K562 (cell line): ENCODE data around the gene CD164L2. TPM values are rescaled to one million over a fixed set of nuclear protein-coding genes. Genes with fewer than 3 reads are reported as not detected.

Experiments used
- ARID1B ChIP-seq: fragments of 450-650 bp; IDR thresholded peaks from 2 replicates; pipeline ENCODE4 v1.6.1; 2016; ENCODE audit warnings: antibody characterized with exemption, mild to moderate bottlenecking, inconsistent platforms
- CBX5 ChIP-seq: IDR thresholded peaks from 2 replicates; pipeline ENCODE4 v1.6.1; 2014; ENCODE audit warnings: low read depth, borderline replicate concordance
- CSDE1 ChIP-seq, 2 experiments: fragments of 450-650 bp; IDR thresholded peaks; 2 replicates each; pipeline ENCODE4 v1.6.1; 2016; ENCODE audit warnings: mild to moderate bottlenecking in 1 of 2
- EP400 ChIP-seq: fragments of 450-650 bp; IDR thresholded peaks from 2 replicates; pipeline ENCODE4 v1.6.1; 2017; ENCODE audit warnings: antibody characterized with exemption, mild to moderate bottlenecking, moderate library complexity
- ETV5 ChIP-seq: sonication (generic); formaldehyde crosslinking; IDR thresholded peaks from 2 replicates; pipeline ENCODE4 v1.4.0; 2020; ENCODE audit warnings: low read depth, mild to moderate bottlenecking, missing genetic modification reagents
- GABPB2 ChIP-seq: fragments of 250-450 bp; sonication (Bioruptor Pico); conservative IDR thresholded peaks from 2 replicates; pipeline ENCODE4 v1.5.1; 2021; ENCODE audit warnings: mild to moderate bottlenecking
- MEIS2 ChIP-seq: fragments of 450-650 bp; IDR thresholded peaks from 2 replicates; pipeline ENCODE4 v1.6.1; 2014; ENCODE audit warnings: mild to moderate bottlenecking; ENCODE audit not compliant: partially characterized antibody
- MTA1 ChIP-seq: fragments of 450-650 bp; IDR thresholded peaks from 2 replicates; pipeline ENCODE4 v1.6.1; 2017; ENCODE audit warnings: borderline replicate concordance
- NCOA1 ChIP-seq: fragments of 450-650 bp; IDR thresholded peaks from 2 replicates; pipeline ENCODE4 v1.6.1; 2016; ENCODE audit warnings: low read depth
- NR1H2 ChIP-seq: sonication (generic); formaldehyde crosslinking; IDR thresholded peaks from 2 replicates; pipeline ENCODE4 v1.4.0; 2020; ENCODE audit warnings: mild to moderate bottlenecking, missing genetic modification reagents
- RBM25 ChIP-seq: fragments of 200-400 bp; formaldehyde crosslinking; IDR thresholded peaks from 2 replicates; pipeline ENCODE4 v1.6.1; 2018; ENCODE audit warnings: low read length, low read depth, moderate library complexity; ENCODE audit not compliant: severe bottlenecking
- SETDB1 ChIP-seq: IDR thresholded peaks from one replicate; pipeline ENCODE4 v1.6.1; 2012; ENCODE audit warnings: low read length, control low read depth, inconsistent platforms
- TAL1 ChIP-seq: fragments of 450-650 bp; IDR thresholded peaks from 2 replicates; pipeline ENCODE4 v1.6.1; 2016; ENCODE audit warnings: mild to moderate bottlenecking
- TBL1XR1 ChIP-seq, 2 experiments: IDR thresholded peaks; 2 replicates each; pipeline ENCODE4 v1.6.1; 2012; ENCODE audit warnings: improper control_type of control experiment in 2 of 2, low read length in 2 of 2, mild to moderate bottlenecking in 1 of 2
- ZBTB2 ChIP-seq: fragments of 450-650 bp; IDR thresholded peaks from 2 replicates; pipeline ENCODE4 v1.6.1; 2016; ENCODE audit warnings: antibody characterized with exemption
- ZFP30 ChIP-seq: fragments of 250-450 bp; sonication (Bioruptor Pico); IDR thresholded peaks from 2 replicates; pipeline ENCODE4 v1.8.0; 2022; ENCODE audit warnings: moderate library complexity, mild to moderate bottlenecking, inconsistent platforms, borderline replicate concordance
- ZKSCAN8 ChIP-seq: fragments of 200-800 bp; sonication (Bioruptor generic); IDR thresholded peaks from 2 replicates; pipeline ENCODE4 v1.6.1; 2016; ENCODE audit warnings: missing genetic modification characterization, missing compliant biosample characterization
- ZNF174 ChIP-seq: fragments of 250-450 bp; sonication (Bioruptor Pico); IDR thresholded peaks from 2 replicates; pipeline ENCODE4 v1.4.0; 2020; ENCODE audit warnings: mild to moderate bottlenecking
- ZNF780A ChIP-seq: fragments of 250-450 bp; sonication (Bioruptor Pico); IDR thresholded peaks from 2 replicates; pipeline ENCODE4 v1.5.0; 2021; ENCODE audit warnings: mild to moderate bottlenecking
- polyA plus RNA-seq, 8 experiments: library from polyadenylated mRNA; depleted of rRNA in 4 of 8; stranded (reverse) in 5 of 8; unstranded in 3 of 8; fragments of >200 nt; fragmentation: Nextera tagmentation in 2 of 8; fragmentation: Illumina TruSeq in 1 of 8; extraction: Ambion mirVana in 2 of 8; extraction: Trizol in 1 of 8; gene quantifications; 2 replicates each; pipeline versions ENCODE4 v1.2.1 to v1.2.3, GENCODE V29; 2011 to 2014; ENCODE audit warnings: inconsistent platforms in 1 of 8, missing spikeins in 1 of 8
- total RNA-seq, 7 experiments: library from RNA; depleted of rRNA in 6 of 7; stranded (reverse); fragments of >200 nt in 6 of 7; fragmentation: Illumina TruSeq in 2 of 7; extraction: Trizol in 2 of 7; gene quantifications; 2 replicates each; pipeline versions ENCODE4 v1.2.1 to v1.2.3, GENCODE V29; 2011 to 2021; ENCODE audit warnings: low replicate concordance in 1 of 7
- TF ChIP-seq, protein P1 (sequence below): sonication (generic); formaldehyde crosslinking; IDR thresholded peaks from 2 replicates; pipeline ENCODE4 v1.8.0; 2023; ENCODE audit warnings: missing genetic modification reagents, mild to moderate bottlenecking, borderline replicate concordance
- TF ChIP-seq, protein P2 (sequence below): fragments of 450-650 bp; IDR thresholded peaks from 2 replicates; pipeline ENCODE4 v1.6.1; 2017; ENCODE audit warnings: antibody characterized with exemption

Gene CD164L2
- total and polyA plus RNA-seq, 9 of the 15 experiments (the other 6 are each of a cell fraction or from before 2014, with no cell fraction given), result 0.08 to 0.92 (median 0.38) TPM; not detected in 1

DNA sequence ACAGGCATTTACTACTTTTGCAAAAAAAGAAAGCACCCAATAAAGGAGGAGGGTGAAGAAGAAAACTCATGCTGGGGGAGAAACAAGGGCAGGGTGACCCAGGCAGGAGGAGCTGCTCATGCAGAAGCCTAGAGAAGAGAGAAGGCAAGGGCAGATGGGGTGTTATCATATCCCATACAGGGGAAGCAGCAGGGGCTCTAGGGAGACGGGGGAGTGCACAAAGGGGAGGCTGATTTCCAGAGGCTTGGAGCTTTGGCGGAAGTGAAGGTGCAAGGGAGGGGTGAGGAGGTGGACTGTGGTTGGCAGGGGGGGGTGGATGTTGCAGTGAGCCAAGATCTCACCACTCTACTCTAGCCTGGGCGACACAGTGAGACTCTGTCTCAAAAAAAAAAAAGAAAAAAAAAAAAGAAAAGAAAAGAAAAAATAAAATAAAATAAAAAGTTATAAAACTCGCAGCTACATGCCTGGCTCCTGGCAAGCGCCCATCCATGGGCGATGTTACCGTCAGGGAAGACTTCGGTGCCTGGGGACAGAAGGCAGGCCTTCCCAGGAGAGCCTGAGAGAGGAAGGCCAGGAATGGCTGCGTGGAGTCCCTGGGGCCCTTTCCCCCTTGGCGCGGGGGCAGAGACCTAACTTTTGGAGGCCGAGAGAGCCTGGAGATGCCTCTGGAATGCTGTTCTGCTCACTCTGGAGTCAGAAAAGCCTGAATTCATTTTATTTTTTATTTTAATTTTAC lies 5.2 kb downstream of the CD164L2 start (continued):
- TF ChIP-seq CBX5 (no peak), NCOA1 (no peak), ETV5 (peak; percentile 50; the same call in 1 of the 2 replicates), RBM25 (no peak), ZNF780A (CRISPR knock-in tag) (no peak), MEIS2 (no peak), SETDB1 (no peak), GABPB2 (no peak), TBL1XR1 (IDR thresholded peaks at IDR 0.05; ENCODE audit: low read length in 2 of 2) (no peak), ZNF174 (CRISPR knock-in tag) (no peak), MTA1 (no peak), EP400 (no peak), NR1H2 (no peak), ZFP30 (CRISPR knock-in tag) (no peak), TAL1 (0 out of 2 replicates have a peak, but pooled peaks have one; percentile 20), ARID1B (peak; percentile 68), ZBTB2 (peak; percentile 14; the same call in 1 of the 2 replicates), ZKSCAN8 (CRISPR knock-in tag) (no peak), CSDE1 (IDR thresholded peaks at IDR 0.05) (no peak)
- TF ChIP-seq, protein P1, sequence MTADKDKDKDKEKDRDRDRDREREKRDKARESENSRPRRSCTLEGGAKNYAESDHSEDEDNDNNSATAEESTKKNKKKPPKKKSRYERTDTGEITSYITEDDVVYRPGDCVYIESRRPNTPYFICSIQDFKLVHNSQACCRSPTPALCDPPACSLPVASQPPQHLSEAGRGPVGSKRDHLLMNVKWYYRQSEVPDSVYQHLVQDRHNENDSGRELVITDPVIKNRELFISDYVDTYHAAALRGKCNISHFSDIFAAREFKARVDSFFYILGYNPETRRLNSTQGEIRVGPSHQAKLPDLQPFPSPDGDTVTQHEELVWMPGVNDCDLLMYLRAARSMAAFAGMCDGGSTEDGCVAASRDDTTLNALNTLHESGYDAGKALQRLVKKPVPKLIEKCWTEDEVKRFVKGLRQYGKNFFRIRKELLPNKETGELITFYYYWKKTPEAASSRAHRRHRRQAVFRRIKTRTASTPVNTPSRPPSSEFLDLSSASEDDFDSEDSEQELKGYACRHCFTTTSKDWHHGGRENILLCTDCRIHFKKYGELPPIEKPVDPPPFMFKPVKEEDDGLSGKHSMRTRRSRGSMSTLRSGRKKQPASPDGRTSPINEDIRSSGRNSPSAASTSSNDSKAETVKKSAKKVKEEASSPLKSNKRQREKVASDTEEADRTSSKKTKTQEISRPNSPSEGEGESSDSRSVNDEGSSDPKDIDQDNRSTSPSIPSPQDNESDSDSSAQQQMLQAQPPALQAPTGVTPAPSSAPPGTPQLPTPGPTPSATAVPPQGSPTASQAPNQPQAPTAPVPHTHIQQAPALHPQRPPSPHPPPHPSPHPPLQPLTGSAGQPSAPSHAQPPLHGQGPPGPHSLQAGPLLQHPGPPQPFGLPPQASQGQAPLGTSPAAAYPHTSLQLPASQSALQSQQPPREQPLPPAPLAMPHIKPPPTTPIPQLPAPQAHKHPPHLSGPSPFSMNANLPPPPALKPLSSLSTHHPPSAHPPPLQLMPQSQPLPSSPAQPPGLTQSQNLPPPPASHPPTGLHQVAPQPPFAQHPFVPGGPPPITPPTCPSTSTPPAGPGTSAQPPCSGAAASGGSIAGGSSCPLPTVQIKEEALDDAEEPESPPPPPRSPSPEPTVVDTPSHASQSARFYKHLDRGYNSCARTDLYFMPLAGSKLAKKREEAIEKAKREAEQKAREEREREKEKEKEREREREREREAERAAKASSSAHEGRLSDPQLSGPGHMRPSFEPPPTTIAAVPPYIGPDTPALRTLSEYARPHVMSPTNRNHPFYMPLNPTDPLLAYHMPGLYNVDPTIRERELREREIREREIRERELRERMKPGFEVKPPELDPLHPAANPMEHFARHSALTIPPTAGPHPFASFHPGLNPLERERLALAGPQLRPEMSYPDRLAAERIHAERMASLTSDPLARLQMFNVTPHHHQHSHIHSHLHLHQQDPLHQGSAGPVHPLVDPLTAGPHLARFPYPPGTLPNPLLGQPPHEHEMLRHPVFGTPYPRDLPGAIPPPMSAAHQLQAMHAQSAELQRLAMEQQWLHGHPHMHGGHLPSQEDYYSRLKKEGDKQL (CRISPR knock-in tag), result no peak
- TF ChIP-seq, protein P2, sequence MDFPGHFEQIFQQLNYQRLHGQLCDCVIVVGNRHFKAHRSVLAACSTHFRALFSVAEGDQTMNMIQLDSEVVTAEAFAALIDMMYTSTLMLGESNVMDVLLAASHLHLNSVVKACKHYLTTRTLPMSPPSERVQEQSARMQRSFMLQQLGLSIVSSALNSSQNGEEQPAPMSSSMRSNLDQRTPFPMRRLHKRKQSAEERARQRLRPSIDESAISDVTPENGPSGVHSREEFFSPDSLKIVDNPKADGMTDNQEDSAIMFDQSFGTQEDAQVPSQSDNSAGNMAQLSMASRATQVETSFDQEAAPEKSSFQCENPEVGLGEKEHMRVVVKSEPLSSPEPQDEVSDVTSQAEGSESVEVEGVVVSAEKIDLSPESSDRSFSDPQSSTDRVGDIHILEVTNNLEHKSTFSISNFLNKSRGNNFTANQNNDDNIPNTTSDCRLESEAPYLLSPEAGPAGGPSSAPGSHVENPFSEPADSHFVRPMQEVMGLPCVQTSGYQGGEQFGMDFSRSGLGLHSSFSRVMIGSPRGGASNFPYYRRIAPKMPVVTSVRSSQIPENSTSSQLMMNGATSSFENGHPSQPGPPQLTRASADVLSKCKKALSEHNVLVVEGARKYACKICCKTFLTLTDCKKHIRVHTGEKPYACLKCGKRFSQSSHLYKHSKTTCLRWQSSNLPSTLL, result no peak
